LoVo (cell line): ENCODE results near the gene REXO4.

Experiments used
- DNase-seq: peaks from one replicate; pipeline ENCODE4 v3.0.0-alpha.2; 2016; ENCODE audit warnings: low spot score

The REXO4 gene

DNA sequence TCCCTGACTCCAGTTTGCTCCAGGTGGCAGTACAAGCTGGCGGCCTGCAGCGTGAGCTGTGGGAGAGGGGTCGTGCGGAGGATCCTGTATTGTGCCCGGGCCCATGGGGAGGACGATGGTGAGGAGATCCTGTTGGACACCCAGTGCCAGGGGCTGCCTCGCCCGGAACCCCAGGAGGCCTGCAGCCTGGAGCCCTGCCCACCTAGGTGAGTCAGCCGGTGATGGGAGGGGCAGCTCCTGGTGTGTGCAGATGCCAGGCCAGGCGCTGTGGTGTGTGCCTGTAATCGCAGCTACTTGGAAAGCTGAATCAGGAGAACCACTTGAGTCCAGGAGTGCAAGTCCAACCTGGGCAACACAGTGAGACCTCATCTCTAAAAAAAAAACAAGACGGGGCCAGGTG lies 31.9 kb upstream of the REXO4 start:
- peak; percentile 87 for DNase-seq

DNA sequence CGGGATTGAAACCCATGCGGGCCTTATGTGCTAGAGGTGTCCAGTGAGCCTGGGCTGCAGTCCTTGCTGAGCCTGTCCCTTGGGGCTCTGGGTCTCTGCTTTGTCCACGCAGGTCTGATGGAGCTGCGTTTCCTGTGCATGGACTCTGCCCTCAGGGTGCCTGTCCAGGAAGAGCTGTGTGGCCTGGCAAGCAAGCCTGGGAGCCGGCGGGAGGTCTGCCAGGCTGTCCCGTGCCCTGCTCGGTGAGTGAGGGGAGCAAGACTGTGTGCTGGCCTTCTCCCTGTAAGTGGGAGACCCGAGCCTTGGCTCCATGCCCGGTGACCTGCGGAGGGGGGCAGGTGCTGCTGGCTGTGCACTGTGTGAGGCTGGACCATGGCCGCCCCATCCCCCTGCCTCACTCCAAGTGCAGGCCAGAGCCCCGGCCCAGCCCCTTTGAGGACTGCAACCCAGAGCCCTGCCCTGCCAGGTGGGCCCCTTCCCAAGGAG lies 30.7 kb upstream of the REXO4 start:
- no peak for DNase-seq

DNA sequence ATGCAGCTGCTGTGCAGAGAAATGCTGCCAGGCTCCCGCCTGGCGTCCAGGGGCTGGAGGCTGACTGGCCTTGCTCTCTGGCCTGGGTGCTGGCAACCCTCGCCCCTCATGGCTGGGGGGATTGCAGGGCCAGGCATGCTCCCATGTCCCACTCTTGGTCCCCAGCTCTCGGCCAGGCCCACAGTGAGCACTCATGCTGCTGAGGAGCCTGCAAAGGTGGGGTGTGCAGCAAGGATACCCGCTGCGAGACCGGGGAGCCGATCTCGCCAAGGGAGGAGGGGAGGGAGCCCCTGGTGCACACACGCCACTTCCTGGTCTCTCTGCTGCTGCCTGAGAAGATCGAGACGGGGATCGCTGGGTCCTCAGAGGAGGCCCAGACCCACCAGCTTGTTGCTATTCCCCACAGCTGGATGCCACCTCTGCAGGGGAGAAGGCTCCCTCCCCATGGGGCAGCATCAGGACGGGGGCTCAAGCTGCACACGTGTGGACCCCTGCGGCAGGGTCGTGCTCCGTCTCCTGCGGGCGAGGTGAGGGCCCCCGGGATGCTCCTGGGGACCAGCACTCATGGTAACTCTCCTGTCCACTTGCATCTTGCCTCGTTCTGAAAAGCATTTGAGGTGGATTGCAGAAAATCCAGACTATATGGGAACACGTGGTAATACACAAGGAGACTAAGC lies 27.6 kb upstream of the REXO4 start:
- no peak for DNase-seq

DNA sequence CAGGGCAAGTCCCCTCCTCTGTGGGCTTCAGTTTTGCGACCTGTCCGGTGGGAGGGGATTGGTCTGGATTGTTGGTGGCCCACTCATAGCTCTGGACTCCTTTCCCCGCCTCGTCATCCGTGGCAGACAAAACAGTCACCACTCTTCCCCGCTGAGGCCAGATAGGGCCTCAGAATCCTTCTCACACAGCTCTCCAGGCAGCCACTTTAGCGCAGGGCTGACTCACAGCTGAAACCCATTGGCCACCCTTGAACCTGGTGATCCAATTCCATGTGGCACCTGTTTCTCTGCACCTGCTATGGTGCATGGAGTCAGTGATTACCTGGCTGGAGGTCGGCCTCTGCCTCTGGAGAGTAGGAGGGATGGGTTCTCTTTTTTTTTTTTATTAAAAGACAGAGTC lies 26.2 kb upstream of the REXO4 start:
- no peak for DNase-seq

DNA sequence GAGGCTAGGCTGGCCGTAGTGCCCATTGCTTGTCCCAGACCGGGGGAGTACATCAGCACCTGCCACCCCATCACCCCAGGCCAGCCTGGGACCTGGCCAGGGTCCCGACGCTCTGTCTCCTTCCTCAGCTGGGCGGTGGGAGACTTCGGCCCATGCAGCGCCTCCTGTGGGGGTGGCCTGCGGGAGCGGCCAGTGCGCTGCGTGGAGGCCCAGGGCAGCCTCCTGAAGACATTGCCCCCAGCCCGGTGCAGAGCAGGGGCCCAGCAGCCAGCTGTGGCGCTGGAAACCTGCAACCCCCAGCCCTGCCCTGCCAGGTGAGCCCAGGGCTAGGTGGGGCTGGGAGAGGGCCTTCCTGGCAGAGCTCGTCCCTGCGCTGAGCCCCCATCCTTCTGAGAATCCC lies 25.4 kb upstream of the REXO4 start:
- DNase-seq: no peak

DNA sequence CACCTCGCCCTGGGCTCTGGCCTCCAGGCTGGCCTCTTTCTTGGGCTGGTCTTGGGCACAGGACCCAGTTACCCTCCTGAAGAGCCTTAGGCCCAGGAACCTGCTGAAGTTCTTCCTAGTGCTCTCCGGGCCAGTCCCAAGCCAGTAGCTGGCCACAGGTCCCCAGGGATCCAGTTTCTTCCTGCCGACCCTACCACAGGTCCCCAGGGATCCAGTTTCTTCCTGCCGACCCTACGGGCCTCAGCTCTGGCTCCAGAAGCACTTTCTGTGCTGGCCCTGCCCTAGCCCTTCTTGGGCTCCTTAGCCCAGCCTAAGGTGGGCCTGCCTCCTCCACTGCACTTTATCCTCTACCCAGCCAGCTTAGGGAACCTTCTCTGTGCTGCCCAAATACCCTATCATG lies 23.8 kb upstream of the REXO4 start:
- DNase-seq: no peak

DNA sequence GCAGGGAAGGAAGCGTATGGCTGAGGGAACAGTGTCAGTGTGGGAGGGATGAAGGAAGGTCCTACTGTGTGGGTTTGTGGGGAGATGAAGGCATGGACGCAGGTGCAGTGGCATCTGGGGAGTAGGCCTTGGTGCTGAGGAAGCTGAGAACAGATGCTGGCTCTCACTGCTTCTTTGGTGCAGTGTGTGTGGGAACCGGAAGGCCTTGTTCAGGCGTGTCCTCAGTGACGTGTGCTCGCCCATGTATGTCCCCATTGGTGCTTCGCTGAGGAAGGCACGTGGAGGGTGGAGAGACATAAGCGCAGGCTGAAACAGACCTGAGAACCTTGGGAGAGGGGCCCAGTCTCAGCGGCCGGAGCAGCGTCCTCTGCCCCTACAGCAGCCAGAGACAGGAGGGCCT lies 23.1 kb upstream of the REXO4 start:
- no peak for DNase-seq

DNA sequence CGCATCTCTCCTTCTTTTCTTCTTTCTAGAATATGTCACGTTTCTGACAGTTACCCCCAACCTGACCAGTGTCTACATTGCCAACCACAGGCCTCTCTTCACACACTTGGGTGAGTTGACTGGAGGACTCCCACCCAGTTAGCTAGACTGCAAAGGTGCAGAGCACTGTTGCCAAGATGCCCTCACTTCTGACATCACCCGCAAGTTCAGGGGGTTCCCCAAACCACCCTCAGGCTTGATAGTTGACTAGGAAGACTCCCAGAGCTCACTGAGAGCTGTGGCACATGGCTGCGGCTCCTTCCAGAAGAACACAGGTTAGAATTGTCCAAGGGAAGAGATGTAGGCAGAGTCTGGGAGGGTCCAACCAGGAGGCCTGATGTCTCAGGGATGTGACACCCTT lies 21.5 kb upstream of the REXO4 start:
- DNase-seq: no peak

DNA sequence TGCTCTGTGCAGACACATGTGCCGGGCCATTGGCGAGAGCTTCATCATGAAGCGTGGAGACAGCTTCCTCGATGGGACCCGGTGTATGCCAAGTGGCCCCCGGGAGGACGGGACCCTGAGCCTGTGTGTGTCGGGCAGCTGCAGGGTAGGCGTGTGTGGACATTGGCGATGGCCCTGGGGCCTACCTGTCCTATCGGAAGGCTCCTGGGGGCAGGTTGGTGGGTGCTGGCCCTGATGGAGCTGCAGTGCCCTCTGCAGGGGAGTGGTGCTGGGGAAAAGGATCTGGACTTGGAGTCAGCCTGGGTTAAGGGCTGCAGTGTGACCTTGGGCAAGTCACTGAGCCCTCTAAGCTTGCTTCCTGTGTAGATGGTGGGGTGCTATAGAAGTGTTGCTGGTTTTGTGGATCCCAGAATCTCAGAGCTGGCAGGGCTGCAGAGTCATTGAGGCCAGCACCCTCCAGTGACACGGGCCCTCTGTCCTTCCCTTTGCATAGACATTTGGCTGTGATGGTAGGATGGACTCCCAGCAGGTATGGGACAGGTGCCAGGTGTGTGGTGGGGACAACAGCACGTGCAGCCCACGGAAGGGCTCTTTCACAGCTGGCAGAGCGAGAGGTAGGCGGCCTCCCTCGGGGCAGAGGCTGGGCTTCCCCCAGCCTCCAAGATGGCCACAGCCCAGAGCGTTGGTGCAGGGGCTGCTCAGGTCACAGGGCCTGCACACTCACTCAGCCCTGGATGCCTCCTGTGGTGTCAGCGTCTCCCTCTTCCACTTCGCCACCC lies 20.1 kb upstream of the REXO4 start:
- DNase-seq: no peak

DNA sequence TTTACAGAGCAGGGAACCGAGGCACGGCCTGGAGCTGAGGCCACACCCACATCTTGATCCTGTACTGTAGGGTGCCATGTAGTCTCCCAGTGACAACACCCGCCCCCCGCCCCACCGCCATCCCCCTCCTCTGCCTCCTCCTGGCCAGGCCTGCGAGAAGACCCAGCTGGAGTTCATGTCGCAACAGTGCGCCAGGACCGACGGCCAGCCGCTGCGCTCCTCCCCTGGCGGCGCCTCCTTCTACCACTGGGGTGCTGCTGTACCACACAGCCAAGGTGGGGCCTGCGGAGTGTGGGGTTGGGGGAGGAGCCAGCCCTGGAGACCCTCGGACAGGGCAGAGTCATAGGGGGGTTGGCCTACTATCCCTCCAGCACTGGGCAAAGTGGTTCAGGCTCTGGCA lies 18.9 kb upstream of the REXO4 start:
- DNase-seq: no peak

DNA sequence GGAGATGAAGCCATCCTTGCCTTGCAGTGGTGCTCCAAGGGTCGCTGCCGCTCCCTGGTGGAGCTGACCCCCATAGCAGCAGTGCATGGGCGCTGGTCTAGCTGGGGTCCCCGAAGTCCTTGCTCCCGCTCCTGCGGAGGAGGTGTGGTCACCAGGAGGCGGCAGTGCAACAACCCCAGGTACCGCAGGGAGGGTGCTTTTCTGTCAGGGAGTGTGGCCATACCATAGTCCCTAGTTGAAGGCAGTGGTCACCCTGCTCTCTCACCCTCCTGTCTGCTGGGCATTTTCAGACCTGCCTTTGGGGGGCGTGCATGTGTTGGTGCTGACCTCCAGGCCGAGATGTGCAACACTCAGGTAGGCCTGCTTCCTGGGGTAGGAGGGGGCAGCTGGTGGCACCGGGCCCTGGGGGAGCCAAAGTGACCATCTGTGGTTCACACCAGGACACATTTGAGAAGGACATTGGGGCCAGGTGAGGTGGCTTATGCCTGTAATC lies 15.6 kb upstream of the REXO4 start:
- DNase-seq: no peak

DNA sequence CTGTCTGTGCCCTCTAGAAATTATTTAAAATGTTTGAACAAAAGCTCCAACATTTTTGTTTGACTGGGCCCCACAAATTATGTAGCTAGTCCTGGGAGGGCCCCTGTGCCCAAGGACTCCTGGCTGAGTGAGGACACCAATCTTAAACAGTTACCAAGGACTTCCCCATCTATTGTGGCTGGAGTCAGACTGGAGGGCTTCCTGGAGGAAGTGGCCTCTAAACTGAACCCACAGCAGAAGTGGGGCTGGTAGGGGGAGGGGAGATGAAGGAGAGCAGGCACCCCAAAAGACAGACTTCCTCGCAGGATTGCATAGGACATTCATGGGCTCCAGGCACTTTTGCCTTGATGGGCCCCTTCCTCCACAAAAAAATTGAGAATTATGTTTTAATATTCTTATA lies 12.4 kb upstream of the REXO4 start:
- no peak for DNase-seq

DNA sequence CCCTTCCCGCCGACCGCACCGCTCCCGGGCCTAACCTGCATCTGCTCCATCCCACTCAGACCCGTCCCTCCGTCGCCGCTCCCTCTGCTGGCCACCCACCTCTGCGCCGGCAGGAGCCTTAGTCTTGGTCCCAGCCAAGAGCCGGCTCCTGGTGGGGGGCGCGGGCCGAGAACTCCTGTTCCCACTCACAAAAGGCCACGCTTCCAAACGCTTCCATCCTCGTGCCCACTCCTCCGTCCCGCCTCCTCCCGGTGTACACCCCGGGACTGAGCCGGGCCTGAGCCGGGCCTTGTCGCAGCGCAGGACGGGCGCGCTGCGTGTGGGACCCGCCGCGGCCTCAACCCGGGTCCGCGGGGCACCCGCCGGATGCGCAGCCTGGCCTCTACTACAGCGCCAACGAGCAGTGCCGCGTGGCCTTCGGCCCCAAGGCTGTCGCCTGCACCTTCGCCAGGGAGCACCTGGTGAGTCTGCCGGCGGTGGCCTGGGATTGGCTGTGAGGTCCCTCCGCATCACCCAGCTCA lies 11.9 kb upstream of the REXO4 start:
- DNase-seq: no peak

DNA sequence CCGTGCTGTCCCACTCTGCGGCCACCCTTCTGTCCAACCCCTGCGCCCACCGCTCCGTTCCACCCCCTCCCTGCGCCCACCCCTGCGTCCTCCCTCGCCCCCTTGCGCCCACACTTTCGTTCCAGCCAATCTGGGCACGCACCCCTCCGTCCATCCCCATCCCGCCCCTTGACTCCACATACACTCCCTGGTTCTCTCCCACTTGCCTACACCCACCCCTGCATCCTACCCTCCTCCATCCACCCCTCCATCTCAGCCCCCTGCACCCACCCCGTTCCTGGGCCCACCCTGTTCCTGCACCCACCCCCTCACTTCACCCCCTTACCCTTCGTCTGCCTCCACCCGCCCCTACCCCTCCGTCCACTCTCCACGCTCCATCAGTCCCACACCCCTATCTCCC lies 11.4 kb upstream of the REXO4 start:
- DNase-seq: no peak

DNA sequence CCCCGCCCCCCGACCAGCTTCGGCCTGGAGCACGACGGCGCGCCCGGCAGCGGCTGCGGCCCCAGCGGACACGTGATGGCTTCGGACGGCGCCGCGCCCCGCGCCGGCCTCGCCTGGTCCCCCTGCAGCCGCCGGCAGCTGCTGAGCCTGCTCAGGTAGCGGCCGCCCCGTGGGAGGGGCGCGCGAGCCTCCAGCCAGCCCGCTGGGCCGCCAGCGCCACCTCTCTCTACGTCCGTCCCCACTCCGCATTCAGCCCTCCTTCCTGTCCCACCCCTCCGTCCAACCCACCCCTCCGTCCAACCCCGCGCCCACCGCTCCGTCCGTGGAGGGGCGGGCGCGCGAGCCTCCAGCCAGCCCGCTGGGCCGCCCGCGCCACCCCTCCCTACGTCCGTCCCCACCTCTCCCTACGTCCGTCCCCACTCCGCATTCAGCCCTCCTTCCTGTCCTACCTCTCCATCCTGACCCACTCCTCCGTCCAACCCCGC lies 10.8 kb upstream of the REXO4 start:
- no peak for DNase-seq

DNA sequence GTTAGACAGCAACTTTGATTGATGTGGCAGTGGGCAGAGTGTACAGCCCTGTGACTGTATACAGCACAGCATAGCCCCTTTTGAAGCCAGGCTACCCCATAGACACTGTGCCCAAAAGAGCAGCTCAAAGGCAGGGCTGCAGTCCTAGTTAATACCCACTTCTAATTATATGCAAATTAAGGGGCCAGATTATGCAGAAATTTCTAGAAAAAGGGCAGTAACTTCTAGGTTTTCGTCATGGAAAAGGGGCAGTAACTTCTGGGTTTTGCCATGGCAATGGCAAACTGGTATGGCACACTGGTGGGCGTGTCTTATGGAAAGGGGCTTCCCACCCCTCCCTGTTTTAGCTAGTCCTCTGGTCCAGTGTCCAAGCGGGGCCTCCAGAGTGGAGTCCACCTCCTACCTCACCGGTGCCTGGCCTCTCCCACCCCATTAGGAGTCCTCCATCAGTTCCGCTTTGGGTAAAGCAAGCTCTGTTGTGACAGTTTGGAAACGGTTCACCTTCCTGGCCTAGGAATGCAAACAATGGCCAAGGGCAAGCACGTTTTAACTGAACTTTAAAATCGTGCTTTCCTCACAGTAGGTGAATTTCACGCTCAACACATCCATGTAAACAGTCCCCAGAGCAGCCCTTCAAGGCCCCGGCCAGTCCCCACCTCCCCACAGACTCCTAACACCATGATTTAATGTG lies 10.0 kb upstream of the REXO4 start:
- no peak for DNase-seq

DNA sequence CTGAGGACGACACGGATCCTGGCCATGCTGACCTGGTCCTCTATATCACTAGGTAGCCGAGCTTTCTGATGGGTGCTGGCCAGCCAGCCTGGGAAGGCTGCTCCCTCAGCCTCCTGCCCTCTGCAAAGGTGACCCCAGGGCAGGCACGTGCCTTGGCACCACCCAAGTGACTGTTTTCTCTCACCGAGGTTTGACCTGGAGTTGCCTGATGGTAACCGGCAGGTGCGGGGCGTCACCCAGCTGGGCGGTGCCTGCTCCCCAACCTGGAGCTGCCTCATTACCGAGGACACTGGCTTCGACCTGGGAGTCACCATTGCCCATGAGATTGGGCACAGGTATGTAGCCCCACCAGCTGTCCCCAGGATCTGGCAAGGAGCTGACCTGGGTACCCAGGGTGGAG lies 8.2 kb upstream of the REXO4 start:
- no peak for DNase-seq

DNA sequence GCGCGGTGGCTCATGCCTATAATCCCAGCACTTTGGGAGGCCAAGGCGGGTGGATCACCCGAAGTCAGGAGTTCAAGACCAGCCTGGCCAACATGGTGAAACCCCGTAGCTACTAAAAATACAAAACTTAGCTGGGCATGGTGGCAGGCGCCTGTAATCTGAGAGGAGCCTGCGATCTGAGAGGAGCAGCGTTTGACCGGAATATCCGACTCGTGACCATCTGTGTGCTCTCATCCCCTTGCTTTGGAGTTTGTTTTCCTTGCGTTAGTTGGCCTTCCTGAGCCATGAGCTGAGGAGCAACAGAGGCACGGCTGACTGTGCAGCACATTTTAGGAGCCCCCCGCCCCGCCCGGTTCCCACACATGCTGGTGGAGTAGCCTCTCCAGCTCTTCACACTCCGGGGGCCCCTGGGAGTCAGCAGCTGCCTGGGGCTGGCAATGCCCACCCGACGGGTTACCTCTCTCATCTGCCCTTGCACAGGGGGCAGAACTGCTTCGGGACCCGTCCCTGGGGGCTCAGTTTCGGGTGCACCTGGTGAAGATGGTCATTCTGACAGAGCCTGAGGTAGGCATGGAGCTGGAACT lies 7.3 kb upstream of the REXO4 start:
- DNase-seq: no peak

DNA sequence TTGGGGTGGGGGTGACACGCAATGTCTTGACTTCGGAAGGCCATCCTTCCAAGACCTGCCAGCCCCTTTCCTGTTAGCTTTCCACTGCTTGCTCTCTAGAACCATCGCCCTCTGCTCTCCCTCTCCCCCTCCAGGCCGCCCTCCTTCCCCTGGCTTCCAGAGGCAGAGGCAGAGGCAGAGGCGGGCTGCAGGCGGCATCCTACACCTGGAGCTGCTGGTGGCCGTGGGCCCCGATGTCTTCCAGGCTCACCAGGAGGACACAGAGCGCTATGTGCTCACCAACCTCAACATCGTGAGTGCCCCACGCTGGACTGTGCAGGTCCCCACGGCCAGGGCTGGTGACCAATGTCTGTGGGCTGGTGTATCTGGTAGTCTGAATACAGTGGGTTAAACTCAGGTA lies 6.4 kb upstream of the REXO4 start:
- no peak for DNase-seq

DNA sequence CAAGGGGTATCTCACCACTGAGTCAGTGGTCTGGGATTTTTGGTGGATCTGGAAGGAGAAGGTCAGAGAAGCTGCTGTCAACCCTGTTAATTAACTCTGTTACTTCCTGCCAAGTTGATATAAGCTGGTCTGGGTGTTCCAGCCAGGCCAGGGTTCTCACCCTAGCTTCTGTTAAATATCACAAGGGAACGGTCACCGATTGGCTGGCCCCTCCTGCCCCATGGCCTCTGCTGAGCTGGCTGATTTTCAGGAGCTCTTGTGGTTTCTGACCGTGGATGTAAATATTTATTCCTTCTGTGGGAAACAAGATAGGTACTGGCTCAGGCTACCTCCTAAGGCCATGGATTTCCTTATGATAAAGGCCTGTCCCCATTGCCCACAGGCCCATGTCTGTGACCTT lies 5.4 kb upstream of the REXO4 start:
- DNase-seq: no peak

DNA sequence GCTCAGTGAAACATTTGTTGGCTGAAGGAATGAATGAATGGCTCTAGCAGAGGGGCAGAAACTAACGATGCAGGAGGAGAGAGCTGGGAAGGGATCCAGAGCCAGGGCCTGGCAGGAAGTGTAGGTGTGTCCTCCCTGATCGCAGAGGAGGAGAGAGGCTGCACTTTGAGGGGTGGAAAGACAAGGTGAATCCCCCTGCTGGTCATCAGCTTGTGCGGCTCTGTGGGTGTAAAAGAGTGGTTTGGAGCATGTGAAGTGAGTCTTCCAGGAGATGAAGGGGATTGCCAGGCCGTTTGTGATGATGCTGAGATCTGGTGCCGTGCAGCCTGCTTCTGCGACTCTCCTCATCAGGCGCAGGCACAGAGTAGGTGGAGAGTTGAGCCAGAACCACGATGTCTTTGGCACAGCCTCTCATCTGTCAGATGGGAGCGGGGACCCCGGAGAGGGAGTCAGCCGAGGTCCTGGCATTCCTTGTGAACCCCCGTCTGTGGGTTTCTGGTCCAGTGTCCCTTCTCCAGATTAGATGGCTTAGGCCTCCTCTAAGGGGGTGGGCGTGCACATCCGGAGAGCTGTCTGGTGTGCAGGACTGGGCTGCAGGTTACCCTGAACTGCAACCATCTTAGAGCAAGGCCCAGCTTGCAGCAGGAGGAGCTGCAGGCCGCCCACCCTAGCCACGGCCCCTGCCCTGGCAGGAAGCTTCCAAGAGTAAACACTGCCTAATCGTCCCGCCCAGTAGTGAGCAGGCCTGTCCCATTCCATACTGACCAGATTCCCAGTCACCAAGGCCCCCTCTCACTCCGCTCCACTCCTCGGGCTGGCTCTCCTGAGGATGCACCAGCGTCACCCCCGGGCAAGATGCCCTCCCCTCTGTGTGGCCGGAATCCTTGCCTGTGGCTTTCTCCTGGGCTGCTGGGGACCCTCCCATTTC lies 4.1 kb upstream of the REXO4 start, which contains the start of gene ADAMTS13:
TSS of gene ADAMTS13 (plus strand) at position 753 of the 928 bp plus-strand sequence. CDS start at position 830, 77 bp downstream.
- DNase-seq: no peak
